ENCODE results near the gene ALG1. TPM values are rescaled to one million over a fixed set of nuclear protein-coding genes. Genes with fewer than 3 reads are reported as not detected.

The ALG1 gene
- total and polyA plus RNA-seq, 2 of the 13 experiments (the other 11 are each of a cell fraction or from before 2014, with no cell fraction given) = 43.3 to 75.6 TPM

GRCh38 chr16:5134739-5135452 lies 63.3 kb downstream of the ALG1 start (continued):
- TF ChIP-seq ARID5B (CRISPR knock-in tag; IDR thresholded peaks at IDR 0.05) = peak; percentile 91
- TF ChIP-seq FOXO1 (CRISPR knock-in tag; IDR thresholded peaks at IDR 0.05) = peak; percentile 78; the same call in 1 of the 2 replicates
- TF ChIP-seq, protein P1, sequence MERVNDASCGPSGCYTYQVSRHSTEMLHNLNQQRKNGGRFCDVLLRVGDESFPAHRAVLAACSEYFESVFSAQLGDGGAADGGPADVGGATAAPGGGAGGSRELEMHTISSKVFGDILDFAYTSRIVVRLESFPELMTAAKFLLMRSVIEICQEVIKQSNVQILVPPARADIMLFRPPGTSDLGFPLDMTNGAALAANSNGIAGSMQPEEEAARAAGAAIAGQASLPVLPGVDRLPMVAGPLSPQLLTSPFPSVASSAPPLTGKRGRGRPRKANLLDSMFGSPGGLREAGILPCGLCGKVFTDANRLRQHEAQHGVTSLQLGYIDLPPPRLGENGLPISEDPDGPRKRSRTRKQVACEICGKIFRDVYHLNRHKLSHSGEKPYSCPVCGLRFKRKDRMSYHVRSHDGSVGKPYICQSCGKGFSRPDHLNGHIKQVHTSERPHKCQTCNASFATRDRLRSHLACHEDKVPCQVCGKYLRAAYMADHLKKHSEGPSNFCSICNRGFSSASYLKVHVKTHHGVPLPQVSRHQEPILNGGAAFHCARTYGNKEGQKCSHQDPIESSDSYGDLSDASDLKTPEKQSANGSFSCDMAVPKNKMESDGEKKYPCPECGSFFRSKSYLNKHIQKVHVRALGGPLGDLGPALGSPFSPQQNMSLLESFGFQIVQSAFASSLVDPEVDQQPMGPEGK (CRISPR knock-in tag; IDR thresholded peaks at IDR 0.05) = peak; percentile 78
- TF ChIP-seq, protein P2, sequence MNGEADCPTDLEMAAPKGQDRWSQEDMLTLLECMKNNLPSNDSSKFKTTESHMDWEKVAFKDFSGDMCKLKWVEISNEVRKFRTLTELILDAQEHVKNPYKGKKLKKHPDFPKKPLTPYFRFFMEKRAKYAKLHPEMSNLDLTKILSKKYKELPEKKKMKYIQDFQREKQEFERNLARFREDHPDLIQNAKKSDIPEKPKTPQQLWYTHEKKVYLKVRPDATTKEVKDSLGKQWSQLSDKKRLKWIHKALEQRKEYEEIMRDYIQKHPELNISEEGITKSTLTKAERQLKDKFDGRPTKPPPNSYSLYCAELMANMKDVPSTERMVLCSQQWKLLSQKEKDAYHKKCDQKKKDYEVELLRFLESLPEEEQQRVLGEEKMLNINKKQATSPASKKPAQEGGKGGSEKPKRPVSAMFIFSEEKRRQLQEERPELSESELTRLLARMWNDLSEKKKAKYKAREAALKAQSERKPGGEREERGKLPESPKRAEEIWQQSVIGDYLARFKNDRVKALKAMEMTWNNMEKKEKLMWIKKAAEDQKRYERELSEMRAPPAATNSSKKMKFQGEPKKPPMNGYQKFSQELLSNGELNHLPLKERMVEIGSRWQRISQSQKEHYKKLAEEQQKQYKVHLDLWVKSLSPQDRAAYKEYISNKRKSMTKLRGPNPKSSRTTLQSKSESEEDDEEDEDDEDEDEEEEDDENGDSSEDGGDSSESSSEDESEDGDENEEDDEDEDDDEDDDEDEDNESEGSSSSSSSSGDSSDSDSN (CRISPR knock-in tag; IDR thresholded peaks at IDR 0.05) = peak; percentile 74
- peak; percentile 58 for TF ChIP-seq ZBTB25 (CRISPR knock-in tag; IDR thresholded peaks at IDR 0.05)
- TF ChIP-seq ZBTB49 (CRISPR knock-in tag; IDR thresholded peaks at IDR 0.05; ENCODE audit: borderline replicate concordance) = 0 out of 2 replicates have a peak, but pooled peaks have one; percentile 80
- TF ChIP-seq, protein P3, sequence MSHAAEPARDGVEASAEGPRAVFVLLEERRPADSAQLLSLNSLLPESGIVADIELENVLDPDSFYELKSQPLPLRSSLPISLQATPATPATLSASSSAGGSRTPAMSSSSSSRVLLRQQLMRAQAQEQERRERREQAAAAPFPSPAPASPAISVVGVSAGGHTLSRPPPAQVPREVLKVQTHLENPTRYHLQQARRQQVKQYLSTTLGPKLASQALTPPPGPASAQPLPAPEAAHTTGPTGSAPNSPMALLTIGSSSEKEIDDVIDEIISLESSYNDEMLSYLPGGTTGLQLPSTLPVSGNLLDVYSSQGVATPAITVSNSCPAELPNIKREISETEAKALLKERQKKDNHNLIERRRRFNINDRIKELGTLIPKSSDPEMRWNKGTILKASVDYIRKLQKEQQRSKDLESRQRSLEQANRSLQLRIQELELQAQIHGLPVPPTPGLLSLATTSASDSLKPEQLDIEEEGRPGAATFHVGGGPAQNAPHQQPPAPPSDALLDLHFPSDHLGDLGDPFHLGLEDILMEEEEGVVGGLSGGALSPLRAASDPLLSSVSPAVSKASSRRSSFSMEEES (CRISPR knock-in tag; IDR thresholded peaks at IDR 0.05) = peak; percentile 61; the same call in 1 of the 2 replicates
- peak; percentile 97 for TF ChIP-seq MZF1 (CRISPR knock-in tag; IDR thresholded peaks at IDR 0.05; ENCODE audit: borderline replicate concordance)
- peak; percentile 93; the same call in 1 of the 2 replicates for TF ChIP-seq ZNF350 (CRISPR knock-in tag; IDR thresholded peaks at IDR 0.05; ENCODE audit: borderline replicate concordance, low read depth)
- TF ChIP-seq MED8 (CRISPR knock-in tag; IDR thresholded peaks at IDR 0.05; ENCODE audit: insufficient replicate concordance) = peak; percentile 69
